Measurements from ENCODE around the gene HEXB. TPM values are rescaled to one million over a fixed set of nuclear protein-coding genes. Genes with fewer than 3 reads are reported as not detected.

The HEXB gene
- total RNA-seq = 112 and 146 TPM in 2 replicates

DNA sequence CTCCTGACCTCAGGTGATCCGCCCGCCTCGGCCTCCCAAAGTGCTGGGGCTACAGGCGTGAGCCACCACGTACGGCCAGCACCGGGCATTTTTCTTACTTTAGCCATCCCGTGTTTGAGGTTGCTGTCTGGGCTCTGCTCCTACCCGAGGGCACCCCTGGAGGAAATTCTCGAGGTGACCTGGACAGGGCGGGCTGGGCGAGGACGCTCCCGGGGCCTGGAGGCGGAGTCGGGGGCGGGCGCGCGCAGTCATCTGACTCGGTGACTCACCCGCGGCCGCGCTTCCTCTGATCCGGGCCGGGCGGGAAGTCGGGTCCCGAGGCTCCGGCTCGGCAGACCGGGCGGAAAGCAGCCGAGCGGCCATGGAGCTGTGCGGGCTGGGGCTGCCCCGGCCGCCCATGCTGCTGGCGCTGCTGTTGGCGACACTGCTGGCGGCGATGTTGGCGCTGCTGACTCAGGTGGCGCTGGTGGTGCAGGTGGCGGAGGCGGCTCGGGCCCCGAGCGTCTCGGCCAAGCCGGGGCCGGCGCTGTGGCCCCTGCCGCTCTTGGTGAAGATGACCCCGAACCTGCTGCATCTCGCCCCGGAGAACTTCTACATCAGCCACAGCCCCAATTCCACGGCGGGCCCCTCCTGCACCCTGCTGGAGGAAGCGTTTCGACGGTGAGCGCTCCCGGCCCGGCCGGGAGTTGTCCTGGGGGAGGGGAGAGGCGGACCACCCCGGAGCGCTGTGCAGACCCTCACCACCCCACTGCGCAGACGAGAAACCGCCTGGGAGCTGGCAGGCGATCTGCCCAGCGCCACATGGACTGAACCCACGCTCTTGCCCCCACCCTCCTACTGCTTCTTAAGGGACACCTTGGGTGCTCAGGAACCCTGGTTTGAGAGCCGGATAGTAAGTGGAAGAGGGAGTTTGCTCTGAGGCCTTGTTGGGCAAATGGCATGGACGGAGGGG is at the start of gene HEXB:
Gene HEXB (plus strand): TSS at position 334 of the 952 bp plus-strand sequence. CDS start 28 bp downstream, at position 362.

GRCh38 chr5:74640450-74640953 is 44.5 kb upstream of the HEXB start, which contains the start of gene ENC1:
Gene ENC1, minus strand, starts transcription at chr5:74640728. Its CDS starts 4,243 bp downstream, at chr5:74636485.

GRCh38 chr5:74766849-74767578 is 82.0 kb downstream of the HEXB start, which contains the start of the genes GFM2 and NSA2:
Gene GFM2, minus strand, starts transcription at chr5:74767117. Its CDS starts 3,375 bp downstream, at chr5:74763742.
Gene NSA2, plus strand, starts transcription at chr5:74767249. Its CDS starts 112 bp downstream, at chr5:74767361.

Other genes with a start within 250 kb of the HEXB start
- gene ENC1, start 44.5 kb upstream of the HEXB start, total RNA-seq = 3.8 and 4.8 TPM in 2 replicates
- 15.6 and 21.1 TPM in 2 replicates for gene GFM2, start 81.9 kb downstream of the HEXB start, total RNA-seq
- gene NSA2, start 82.0 kb downstream of the HEXB start, total RNA-seq = 157 and 169 TPM in 2 replicates
- gene FAM169A, start 181.2 kb downstream of the HEXB start, total RNA-seq = not detected in 2 replicates